Amniotic stem cell (primary cell): ENCODE results near the gene TBX6.
"Not testable (repeated sequence)": the region's sequence is repeated elsewhere in the genome, so short reads cannot be mapped to it uniquely, and the experiment has no call there.

Experiments used
- DNase-seq: peaks from one replicate; lab custom pipeline; 2025; lab: John Stamatoyannopoulos, UW

Gene TBX6

DNA sequence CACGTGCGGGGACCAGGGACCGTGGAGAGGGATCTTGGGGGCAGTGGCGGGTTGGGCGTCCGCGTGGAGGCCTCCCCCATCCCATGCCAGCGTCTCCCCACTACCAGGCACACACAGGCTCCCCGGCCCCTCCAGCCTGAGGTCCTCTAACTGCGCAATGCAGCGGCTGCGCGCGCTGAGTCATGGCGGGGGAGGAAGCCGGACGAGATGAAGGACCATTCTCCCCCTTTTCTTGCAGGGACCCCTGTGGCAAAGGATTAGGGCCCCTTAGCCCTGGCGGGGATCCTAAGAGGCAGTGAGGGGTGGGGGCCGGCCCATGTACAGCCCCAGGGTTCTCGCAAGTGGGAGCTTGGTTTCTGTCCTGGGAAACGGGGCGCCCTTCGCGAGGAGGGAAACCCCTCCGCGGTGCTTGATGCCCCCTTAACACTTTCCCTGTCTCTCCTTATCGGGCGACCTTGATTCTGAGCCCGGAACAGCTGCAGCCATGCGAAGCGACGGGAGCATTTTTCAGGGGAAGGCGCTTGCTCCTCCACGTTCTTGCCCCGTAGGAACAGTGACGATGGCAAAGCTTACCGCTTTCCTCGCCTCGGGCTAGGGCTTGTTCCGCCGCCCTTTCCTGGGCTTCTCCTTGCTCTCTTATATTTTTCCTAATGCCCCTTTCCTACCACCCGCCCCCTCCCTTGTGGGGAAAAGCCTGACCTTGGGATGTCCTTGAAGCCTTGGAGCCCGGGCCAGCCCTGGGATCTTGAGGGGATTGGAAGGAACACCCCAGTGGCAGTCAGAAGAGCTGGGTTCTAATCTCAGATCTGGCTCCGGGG lies 25.6 kb downstream of the TBX6 start:
- DNase-seq, result no peak

DNA sequence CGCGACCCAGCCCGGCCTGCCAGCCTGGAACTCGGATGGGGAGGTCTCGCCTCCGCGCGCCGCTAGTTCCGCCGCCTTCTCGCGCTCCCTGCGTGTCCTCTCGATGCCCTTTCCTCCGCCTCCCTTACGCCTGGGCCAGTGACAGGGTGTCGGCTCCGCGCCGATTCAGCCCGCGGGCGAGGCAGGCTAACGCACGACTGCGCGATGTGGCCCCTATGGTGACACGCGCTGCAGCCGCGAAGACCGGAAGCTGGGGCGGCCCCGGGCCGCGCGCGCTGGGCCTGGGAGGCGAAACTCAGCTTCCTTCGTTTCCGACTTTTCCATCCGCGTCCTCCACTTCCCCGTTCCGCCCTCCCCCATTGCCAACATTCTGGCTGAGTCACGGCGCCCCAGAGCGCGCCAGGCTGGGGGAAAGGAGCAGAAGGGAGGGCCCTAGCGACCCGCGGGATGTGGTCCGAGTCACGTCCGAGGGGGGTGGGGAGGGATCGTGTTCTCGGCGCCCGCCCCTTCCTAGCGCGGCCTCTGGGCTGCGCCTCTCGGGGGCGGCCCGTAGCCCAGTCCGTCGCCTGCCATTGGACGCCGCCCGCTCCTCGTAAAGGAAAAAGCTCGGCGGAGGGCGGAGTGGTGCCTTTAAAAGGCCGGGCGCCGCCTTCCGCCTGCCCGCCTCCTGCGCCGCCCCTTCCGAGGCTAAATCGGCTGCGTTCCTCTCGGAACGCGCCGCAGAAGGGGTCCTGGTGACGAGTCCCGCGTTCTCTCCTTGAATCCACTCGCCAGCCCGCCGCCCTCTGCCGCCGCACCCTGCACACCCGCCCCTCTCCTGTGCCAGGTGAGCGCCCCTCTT lies 26.4 kb downstream of the TBX6 start, which contains the start of gene ALDOA:
Gene ALDOA, plus strand, starts transcription at position 659 of the 841 bp plus-strand sequence. CDS start 1,138 bp downstream, outside the sequence.
- peak; percentile 96 for DNase-seq

DNA sequence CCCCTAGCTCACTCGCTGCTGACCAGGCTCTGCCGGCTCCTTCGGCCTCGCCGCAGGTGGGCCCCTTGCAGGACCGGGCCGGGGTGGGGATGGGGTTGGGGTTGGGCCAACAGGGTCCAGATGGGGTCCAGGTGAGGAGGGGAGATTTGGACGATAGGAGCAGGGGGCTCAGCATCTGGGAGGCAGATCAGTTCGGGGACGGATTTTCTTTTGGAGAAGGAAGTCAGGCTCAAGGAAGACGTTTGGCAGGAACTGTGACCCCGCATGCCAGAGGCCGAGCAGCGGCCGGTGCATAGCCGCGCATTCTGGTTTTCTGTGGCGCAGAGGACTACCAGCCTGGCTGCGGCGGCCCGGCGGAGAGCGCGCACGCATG lies 27.0 kb downstream of the TBX6 start:
- DNase-seq, result no peak

DNA sequence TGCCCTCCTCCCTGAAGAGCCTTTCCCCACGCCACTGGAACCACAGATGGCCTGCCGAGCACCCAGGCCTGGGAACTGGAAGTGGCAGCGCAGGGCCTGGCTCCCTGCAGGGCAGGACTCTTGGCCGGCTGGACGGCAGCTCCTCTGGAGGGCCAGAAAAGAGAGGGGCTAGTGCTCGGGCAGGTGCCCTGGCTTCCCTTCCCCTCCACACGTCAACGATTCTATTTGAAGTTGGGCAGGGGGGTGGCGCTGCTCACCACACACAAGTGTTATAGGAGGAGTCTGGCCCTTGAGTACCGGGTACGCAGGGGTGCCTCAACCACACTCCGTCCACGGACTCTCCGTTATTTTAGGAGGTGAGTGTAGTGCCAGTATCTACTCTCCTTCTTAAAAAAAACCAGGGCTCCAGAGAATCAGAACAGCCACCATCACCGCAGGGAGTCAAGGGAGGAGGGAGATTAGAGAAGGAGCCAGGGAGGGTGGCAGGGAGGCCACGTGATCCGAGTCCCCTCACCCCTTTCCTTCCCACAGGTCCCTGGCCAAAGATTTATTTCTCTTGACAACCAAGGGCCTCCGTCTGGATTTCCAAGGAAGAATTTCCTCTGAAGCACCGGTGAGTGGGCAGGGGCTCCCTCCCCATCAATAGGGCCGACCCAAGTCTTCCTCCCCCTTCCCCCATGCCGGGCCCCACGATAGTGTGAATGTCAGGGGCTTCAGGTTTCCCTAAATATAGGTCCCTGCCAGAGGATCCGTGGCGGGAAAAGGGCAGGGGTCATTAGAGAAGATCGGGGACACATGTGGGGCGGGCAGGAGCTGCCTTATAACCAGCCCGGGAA lies 27.6 kb downstream of the TBX6 start:
- DNase-seq, result no peak

DNA sequence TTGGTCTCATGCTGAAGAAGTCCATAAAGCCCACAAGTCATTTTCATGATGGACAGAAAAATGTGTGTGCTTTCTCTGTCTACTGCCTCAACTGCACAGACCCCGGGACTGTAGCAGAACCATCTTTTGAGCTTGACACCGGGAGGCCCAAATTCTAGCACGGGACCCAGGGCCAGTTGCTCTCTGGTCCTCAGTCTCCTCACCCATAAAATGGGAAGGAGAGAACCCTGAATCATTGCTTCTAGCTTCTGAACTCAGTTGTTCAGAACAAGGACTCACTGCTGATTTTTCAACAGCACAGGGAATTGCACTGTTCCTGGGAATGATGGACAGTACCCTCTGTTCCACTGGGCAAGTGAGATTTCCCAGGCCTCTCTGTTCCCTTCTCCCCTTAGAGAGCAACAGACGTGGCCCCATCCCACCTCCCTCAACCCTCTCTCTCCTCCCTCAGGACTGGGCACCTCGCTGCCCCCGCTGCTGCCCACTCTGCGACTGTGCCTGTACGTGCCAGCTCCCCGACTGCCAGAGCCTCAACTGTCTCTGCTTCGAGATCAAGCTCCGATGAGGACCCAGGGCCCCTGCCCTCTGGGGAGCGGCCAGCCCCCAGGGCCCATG lies 28.3 kb downstream of the TBX6 start:
- no peak for DNase-seq

DNA sequence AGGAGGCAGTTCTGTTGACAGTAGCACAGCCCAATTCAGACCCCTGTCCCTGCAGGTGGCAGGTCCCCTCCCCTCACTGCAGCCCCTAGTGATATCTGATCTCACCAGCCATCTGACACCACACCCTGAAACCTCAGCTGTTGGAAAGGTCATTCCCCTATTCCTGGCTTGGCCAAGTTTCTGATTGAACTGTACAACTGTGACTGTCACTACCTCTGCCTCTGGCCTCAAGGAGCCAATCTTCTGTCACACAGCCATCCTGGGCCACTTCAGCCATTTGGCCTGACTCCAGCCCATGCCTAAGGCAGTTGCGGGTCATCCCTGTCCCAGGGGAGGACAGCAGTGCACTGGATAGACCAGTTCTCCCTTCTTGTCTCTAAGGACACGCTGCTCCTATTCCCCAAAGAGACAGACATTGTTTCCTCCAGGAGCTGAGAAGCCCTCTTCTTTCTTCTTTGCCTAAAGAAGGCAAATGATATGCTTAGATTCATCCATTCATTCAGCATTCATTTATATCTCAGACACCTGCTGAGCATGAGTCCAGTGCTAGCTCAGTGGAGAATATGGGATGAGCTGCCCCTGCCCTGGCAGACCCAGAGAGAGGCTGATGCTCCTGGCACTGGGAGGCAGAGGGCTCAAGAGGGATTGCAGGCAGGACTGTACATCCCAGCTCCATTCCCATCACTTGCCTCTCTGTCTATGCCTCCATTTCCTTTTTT lies 30.7 kb downstream of the TBX6 start:
- no peak for DNase-seq

DNA sequence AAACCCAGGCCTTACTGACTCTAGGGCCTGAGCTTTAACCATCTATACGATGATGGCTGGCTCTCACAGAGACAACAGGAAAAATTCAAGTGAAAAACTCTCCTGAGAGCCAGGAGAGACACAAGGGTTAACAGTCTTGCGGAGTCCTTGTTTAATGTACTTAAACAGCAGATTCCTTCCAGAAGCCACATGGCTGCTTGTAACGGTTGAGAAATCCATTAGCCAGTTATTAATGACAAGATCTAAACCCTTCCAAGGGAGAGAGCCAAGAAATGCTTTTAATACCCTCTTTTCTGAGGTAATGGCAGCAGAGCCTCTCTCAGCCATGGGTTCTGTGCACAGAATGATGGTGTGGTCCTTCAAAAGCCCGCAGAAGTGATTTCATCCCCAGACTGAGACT lies 31.4 kb downstream of the TBX6 start:
- DNase-seq, result no peak

DNA sequence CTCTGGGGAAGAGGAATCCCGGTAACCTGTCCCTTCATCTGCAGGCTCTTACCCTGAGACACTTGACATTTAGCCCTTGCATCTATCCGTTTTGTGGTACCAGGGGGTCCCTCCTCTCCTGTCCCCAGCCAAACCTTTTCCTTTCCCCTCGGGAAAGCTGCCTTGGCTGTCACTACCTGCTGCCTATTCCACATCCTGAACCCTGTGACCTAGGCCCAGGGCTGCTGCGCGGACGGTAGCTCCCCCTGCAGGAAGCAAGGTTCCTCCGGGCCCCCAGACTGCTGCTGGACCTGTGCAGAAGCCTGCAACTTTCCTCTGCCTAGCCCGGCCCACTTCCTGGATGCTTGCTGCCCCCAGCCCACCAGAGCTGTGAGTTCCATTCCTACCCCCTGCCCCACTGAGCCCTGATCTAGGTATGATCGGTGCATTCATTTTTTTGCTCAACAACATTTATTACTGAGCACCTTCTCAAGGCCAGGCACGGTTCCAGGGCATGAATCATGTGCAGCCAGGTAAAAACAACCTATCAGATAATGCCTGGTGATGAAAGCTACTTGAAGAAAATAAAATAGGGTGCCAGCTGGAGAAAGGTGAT lies 36.7 kb downstream of the TBX6 start:
- DNase-seq, result no peak

DNA sequence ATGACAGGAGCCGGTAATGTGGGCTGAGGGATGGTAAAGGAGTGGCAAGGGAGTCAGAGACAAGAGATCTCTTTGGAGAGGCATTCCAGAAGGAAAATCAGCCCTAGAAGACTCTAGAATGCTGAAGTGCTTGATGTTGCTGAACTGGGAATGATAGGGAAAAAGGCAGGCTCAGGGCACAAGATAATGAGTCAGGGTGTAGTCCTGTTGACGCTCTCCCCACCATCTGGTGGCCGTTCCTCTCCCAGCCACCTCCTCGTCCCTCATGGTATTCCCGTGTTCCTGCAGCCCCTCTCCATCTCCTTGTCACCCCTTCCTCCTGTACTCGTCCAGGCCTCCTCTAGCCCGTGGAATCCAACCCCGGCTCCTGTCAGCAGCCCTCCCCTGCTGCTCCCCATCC lies 37.3 kb downstream of the TBX6 start:
- DNase-seq, result no peak

DNA sequence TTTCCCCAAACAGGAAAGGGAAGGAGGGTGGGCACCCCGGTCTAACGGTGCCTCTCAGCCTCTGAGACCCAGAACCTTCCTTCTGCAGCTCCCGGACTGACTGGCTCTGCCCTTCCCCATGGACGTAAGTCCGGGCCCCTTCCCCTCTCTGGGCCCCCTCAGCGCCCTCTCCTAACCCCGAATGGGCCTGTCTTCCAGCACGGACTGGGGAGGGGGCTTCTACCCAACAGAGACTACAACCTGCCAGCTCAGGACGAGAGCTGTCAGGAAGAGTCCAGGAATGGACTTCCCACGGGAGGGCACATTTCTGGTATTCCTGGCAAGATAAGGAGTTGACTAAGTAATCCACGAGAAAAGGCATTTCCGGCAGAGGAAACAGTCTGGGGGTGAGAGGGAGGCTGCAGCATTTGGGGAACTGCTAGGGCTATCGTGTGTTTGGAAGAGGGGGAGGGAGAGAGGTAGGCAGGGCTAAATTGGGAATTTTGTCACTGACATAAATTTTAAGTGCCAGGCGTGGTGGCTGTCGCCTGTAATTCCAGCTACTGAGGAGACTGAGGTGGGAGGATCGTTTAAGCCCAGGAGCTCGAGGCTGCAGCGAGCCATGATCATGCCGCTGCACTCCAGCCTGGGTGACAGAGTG lies 38.2 kb downstream of the TBX6 start:
- DNase-seq, result no peak

DNA sequence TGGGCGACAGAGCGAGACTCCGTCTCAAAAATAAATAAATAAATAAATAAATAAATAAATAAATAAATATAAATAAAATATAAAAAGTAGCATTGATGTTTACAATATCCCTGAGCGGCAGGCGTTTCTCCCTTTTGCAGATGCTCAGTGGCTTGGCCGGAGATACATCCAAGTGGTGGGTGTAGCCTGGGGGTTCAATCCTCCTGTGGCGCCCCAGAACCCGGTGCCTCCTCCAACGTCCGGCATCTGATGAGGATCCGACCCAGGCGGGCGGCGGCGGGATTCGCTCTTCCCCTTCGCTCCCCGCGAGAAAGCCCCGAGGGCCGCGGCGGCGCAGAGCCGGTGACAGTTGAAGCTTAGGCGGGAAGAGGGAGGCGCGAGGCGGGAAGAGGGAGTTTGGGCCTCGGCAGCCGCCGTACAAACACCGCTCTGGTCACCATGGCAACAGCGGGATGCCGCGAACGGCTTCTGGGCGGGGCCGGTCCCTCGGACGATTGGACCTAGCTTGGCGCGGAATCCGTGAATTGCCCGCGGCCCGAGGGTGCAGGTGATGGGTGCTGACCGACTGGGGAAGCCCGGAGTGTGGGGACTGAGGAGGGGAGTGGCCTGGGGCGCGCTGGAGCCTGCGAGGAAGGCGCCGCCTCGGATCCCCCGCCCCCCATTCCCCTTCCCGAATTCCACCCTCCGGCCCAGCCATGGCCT lies 38.9 kb downstream of the TBX6 start:
- peak; percentile 76 for DNase-seq

DNA sequence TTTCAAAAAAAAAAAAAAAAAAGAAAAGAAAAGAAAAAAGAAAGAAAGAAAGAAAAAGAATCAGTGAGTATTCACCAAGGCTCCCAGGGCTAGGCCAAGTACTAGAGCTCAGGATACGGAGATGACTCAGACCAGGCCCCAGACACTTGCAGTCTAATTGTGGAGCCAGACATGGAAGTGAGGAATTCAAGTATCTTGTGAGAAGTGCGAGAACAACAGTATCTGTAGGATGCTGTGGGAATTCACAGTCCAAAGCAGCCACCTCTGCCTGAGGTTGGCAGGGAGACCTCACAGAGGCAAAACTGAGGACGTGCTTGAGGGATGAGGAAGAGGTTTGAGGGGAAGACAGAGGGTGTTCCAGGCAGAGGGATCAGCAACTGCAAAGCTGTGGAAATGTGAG lies 40.2 kb downstream of the TBX6 start:
- no peak for DNase-seq

DNA sequence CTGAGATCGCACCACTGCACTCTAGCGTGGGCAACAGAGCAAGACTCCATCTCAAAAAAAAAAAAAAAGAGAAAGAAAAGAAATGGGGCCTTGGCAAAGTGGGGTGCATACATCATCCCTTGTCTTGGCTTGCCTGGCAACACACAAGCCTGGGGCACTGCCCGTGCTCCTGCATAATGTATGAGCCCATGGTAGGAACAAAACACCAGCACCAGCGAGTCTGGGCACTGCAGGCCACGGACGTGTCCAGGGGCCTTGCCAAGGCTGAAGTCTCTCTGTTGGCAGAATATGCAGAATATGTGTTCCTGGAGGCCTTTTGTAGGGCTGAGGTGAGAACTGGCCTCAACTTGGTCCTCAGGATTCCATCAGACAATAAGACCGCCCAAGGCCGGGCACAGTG lies 41.9 kb downstream of the TBX6 start:
- no peak for DNase-seq

DNA sequence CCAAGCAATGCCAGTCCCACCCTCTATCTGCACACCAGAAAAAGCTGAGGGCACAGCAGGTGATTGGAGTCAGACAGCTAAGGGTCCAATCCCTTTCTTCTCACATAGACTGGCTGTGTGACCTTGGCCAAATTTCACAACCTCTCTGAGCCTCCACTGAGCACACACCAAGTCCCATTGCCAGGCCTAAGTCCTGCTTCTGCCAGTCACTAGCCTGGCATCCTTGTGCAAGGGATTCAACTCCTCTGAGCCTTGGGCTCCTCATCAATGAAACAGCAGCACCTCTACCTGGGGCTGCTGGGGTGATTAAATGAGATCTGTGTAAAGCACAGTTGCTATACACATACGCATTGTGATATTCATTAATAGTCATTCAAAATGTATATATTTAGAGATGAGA lies 45.1 kb downstream of the TBX6 start:
- DNase-seq, result no peak

DNA sequence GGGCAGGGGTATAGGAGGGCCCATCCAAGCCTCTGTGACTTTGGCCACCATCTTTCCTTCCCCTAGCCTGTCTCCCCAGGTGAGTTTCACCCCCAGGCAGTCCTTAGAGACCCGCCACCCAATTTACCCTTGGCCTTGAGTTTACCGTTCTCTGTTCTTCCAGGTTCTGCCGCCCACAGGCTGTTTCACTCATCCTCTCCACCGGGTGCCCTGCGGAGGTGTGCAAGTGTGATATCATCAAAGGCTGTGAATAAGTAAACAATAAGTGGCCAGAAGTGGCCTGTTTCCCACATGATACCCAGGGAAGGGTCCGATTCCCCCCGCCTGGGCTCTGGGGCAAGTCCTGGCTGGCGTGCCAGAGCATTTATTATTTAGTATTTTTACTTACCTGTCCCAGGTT lies 45.5 kb downstream of the TBX6 start:
- DNase-seq, result no peak

DNA sequence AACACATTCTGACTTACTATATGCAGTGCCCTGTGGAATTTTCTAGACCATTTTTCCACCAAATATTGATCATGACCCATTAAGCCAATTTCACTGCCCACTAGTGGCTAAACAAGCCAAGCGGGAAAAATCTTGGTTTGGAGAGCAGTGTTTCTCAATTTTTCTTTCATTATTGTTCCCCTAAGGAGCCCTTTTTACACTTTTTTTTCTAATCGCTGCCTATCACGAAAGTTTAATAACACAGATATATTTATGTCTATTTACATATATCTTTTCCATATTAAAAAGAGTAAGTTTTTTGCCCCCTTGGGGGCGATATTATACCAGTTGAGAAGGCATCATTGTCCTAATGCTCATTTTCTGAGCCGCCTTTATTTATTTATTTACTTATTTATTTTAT lies 49.9 kb downstream of the TBX6 start:
- DNase-seq, result no peak

DNA sequence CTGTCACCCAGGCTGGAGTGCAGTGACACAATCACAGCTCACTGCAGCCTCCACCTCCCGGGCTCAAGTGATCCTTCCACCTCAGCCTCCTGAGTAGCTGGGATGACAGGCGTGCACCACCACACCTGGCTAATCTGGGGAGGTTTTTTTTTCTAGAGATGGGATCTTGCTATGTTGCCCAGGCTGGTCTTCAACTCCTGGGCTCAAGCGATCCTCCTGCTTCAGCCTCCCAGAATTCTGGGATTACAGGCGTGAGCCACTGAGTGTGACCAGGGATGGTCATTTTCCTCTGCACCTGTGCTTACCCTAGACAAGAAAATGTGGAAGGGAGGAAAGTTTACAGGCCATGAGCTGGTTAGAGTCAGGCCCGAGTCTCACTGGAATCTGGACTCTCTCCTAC lies 51.0 kb downstream of the TBX6 start:
- DNase-seq, result not testable (repeated sequence)

DNA sequence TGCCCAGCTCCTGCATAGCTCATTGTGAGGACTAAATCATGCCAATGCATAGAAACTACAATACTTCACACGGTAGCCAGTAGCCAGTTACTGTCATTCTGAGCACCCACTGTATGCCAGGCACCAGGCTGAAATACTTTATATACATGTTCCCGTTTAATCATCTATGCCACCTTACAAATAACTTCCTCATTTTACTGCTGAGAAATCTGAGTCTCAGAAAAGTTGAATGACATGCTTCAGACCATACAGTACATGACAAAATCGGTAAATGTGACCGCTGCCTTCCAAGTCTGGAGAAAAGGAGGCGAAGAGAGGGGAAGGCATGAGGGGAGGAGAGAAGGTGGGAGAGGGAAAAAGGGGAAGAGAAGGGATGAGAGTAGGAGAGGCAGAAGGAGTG lies 51.5 kb downstream of the TBX6 start:
- DNase-seq, result no peak
